ENCODE data around the gene DNM3. TPM values are rescaled to one million over a fixed set of nuclear protein-coding genes. Genes with fewer than 3 reads are reported as not detected.
A peak's percentile ranks its signal among the peaks of the same experiment; 100 is the strongest.

DNM3 gene
- total RNA-seq, 2 donors from 2014 or later = 3.2 to 22.5 TPM

GRCh38 chr1:171834821-171835220, 6.5 kb upstream of the DNM3 start:
- H3K27me3 Mint-ChIP-seq = no peaks in the 10 kb centered on the region
- H3K4me3 Mint-ChIP-seq = no peak overlapping the region
- H3K27ac Mint-ChIP-seq = no peak overlapping the region
- no peak for ATAC-seq
- peaks cover 2% of the 10 kb centered on the region for H3K4me1 Mint-ChIP-seq
- DNase-seq = no peak
- H3K9me3 ChIP-seq (ENCODE audit: control insufficient read depth, low read length, poor library complexity, severe bottlenecking) = no peaks in the 10 kb centered on the region
- H3K36me3 Mint-ChIP-seq (ENCODE audit: low read depth) = no peaks in the 10 kb centered on the region

- Mint-ChIP-seq H3K36me3 (ENCODE audit: low read depth) (no peaks in the 10 kb centered on the region), H3K4me3 (no peak overlapping the region), H3K27me3 (no peaks in the 10 kb centered on the region), H3K4me1 (peaks cover 7% of the 10 kb centered on the region), H3K27ac (no peak overlapping the region)
- DNase-seq = no peak
- no peaks in the 10 kb centered on the region for H3K9me3 ChIP-seq (ENCODE audit: control insufficient read depth, low read length, poor library complexity, severe bottlenecking)
- no peak for ATAC-seq
Observed at GRCh38 chr1:171835891-171836290, 5.4 kb upstream of the DNM3 start.

GRCh38 chr1:171841931-171842761, 848 bp downstream of the DNM3 start:
- H3K36me3 Mint-ChIP-seq (ENCODE audit: low read depth) = no peaks in the 10 kb centered on the region
- peak in 1 of 3 donors; percentile 11 for DNase-seq
- H3K4me3 Mint-ChIP-seq = peak overlapping the region; percentile 94
- peaks cover 16% of the 10 kb centered on the region for H3K27me3 Mint-ChIP-seq
- no peaks in the 10 kb centered on the region for H3K9me3 ChIP-seq (ENCODE audit: control insufficient read depth, low read length, poor library complexity, severe bottlenecking)
- peak overlapping the region; percentile 92 for H3K27ac Mint-ChIP-seq
- peaks cover 20% of the 10 kb centered on the region for H3K4me1 Mint-ChIP-seq
- no peak for ATAC-seq

- ATAC-seq (no peak), DNase-seq (no peak)
- peaks cover 16% of the 10 kb centered on the region for H3K27me3 Mint-ChIP-seq
- no peak overlapping the region for H3K27ac Mint-ChIP-seq
- H3K36me3 Mint-ChIP-seq (ENCODE audit: low read depth) = no peaks in the 10 kb centered on the region
- H3K4me3 Mint-ChIP-seq = no peak overlapping the region
- no peaks in the 10 kb centered on the region for H3K9me3 ChIP-seq (ENCODE audit: control insufficient read depth, low read length, poor library complexity, severe bottlenecking)
- peaks cover 20% of the 10 kb centered on the region for H3K4me1 Mint-ChIP-seq
Observed at GRCh38 chr1:171844381-171844780, 3.1 kb downstream of the DNM3 start.

GRCh38 chr1:171845998-171846397, 4.7 kb downstream of the DNM3 start:
- Mint-ChIP-seq H3K27me3 (peaks cover 22% of the 10 kb centered on the region), H3K4me1 (peaks cover 12% of the 10 kb centered on the region), H3K27ac (no peak overlapping the region), H3K4me3 (no peak overlapping the region), H3K36me3 (ENCODE audit: low read depth) (no peaks in the 10 kb centered on the region)
- no peak for ATAC-seq
- H3K9me3 ChIP-seq (ENCODE audit: control insufficient read depth, low read length, poor library complexity, severe bottlenecking) = no peaks in the 10 kb centered on the region
- no peak for DNase-seq

GRCh38 chr1:171849245-171849898, 8.1 kb downstream of the DNM3 start:
- ATAC-seq (no peak), DNase-seq (no peak)
- Mint-ChIP-seq H3K36me3 (ENCODE audit: low read depth) (peaks cover 2% of the 10 kb centered on the region), H3K4me1 (no peaks in the 10 kb centered on the region), H3K27me3 (peaks cover 18% of the 10 kb centered on the region), H3K27ac (no peak overlapping the region), H3K4me3 (no peak overlapping the region)
- no peaks in the 10 kb centered on the region for H3K9me3 ChIP-seq (ENCODE audit: control insufficient read depth, low read length, poor library complexity, severe bottlenecking)

GRCh38 chr1:171850651-171851350, 9.5 kb downstream of the DNM3 start:
- ATAC-seq = no peak
- peaks cover 16% of the 10 kb centered on the region for H3K27me3 Mint-ChIP-seq
- H3K36me3 Mint-ChIP-seq (ENCODE audit: low read depth) = peaks cover 2% of the 10 kb centered on the region
- no peak overlapping the region for H3K27ac Mint-ChIP-seq
- H3K4me3 Mint-ChIP-seq = no peak overlapping the region
- DNase-seq = no peak
- no peaks in the 10 kb centered on the region for H3K4me1 Mint-ChIP-seq
- no peaks in the 10 kb centered on the region for H3K9me3 ChIP-seq (ENCODE audit: control insufficient read depth, low read length, poor library complexity, severe bottlenecking)

GRCh38 chr1:171852272-171852671, 11.0 kb downstream of the DNM3 start:
- H3K9me3 ChIP-seq (ENCODE audit: control insufficient read depth, low read length, poor library complexity, severe bottlenecking) = no peaks in the 10 kb centered on the region
- ATAC-seq (no peak), DNase-seq (no peak)
- H3K4me1 Mint-ChIP-seq = no peaks in the 10 kb centered on the region
- peaks cover 5% of the 10 kb centered on the region for H3K36me3 Mint-ChIP-seq (ENCODE audit: low read depth)
- H3K27ac Mint-ChIP-seq = no peak overlapping the region
- H3K4me3 Mint-ChIP-seq = no peak overlapping the region
- peaks cover 16% of the 10 kb centered on the region for H3K27me3 Mint-ChIP-seq

- Mint-ChIP-seq H3K4me3 (no peak overlapping the region), H3K27me3 (peaks cover 16% of the 10 kb centered on the region), H3K27ac (no peak overlapping the region), H3K4me1 (no peaks in the 10 kb centered on the region), H3K36me3 (ENCODE audit: low read depth) (peaks cover 9% of the 10 kb centered on the region)
- no peak for ATAC-seq
- no peak for DNase-seq
- no peaks in the 10 kb centered on the region for H3K9me3 ChIP-seq (ENCODE audit: control insufficient read depth, low read length, poor library complexity, severe bottlenecking)
Observed at GRCh38 chr1:171855381-171855780, 14.1 kb downstream of the DNM3 start.

- Mint-ChIP-seq H3K4me3 (no peak overlapping the region), H3K27me3 (peaks cover 3% of the 10 kb centered on the region), H3K36me3 (ENCODE audit: low read depth) (peaks cover 12% of the 10 kb centered on the region), H3K4me1 (no peaks in the 10 kb centered on the region), H3K27ac (no peak overlapping the region)
- DNase-seq (no peak), ATAC-seq (no peak)
- no peaks in the 10 kb centered on the region for H3K9me3 ChIP-seq (ENCODE audit: control insufficient read depth, low read length, poor library complexity, severe bottlenecking)
Observed at GRCh38 chr1:171858696-171859095, 17.4 kb downstream of the DNM3 start.

- Mint-ChIP-seq H3K27ac (no peak overlapping the region), H3K4me3 (no peak overlapping the region), H3K4me1 (no peaks in the 10 kb centered on the region), H3K36me3 (ENCODE audit: low read depth) (peaks cover 12% of the 10 kb centered on the region), H3K27me3 (no peaks in the 10 kb centered on the region)
- DNase-seq = no peak
- no peaks in the 10 kb centered on the region for H3K9me3 ChIP-seq (ENCODE audit: control insufficient read depth, low read length, poor library complexity, severe bottlenecking)
- ATAC-seq = no peak
Observed at GRCh38 chr1:171860696-171861095, 19.4 kb downstream of the DNM3 start.

- ATAC-seq = no peak
- H3K36me3 Mint-ChIP-seq (ENCODE audit: low read depth) = peaks cover 9% of the 10 kb centered on the region
Observed at GRCh38 chr1:171863531-171863930, 22.2 kb downstream of the DNM3 start.

GRCh38 chr1:171864308-171864707, 23.0 kb downstream of the DNM3 start:
- H3K36me3 Mint-ChIP-seq (ENCODE audit: low read depth) = peaks cover 7% of the 10 kb centered on the region
- DNase-seq (no peak), ATAC-seq (no peak)
- H3K4me1 Mint-ChIP-seq = peaks cover 3% of the 10 kb centered on the region
- no peak overlapping the region for H3K27ac Mint-ChIP-seq
- H3K9me3 ChIP-seq (ENCODE audit: control insufficient read depth, low read length, poor library complexity, severe bottlenecking) = no peaks in the 10 kb centered on the region
- H3K4me3 Mint-ChIP-seq = no peak overlapping the region
- H3K27me3 Mint-ChIP-seq = no peaks in the 10 kb centered on the region

More at GRCh38 chr1:171863531-171863930, 22.2 kb downstream of the DNM3 start:
- no peak for DNase-seq
- Mint-ChIP-seq H3K27ac (no peak overlapping the region), H3K4me1 (peaks cover 3% of the 10 kb centered on the region), H3K27me3 (no peaks in the 10 kb centered on the region), H3K4me3 (no peak overlapping the region)
- H3K9me3 ChIP-seq (ENCODE audit: control insufficient read depth, low read length, poor library complexity, severe bottlenecking) = no peaks in the 10 kb centered on the region
